Mesenchymal stem cell (in vitro differentiated cells and primary cell): ENCODE results near the gene TBX22.

Source experiments
- DNase-seq: peaks from one replicate; pipeline ENCODE4 v3.0.0-alpha.2; 2013
- H2AFZ ChIP-seq: one replicate; pipeline ENCODE4 v1.6.1; 2013; ENCODE audit warnings: low read depth, mild to moderate bottlenecking, control low read depth, inconsistent platforms, low read length, moderate library complexity
- H2AK5ac ChIP-seq: 2 replicates; pipeline ENCODE4 v1.6.1; 2013; ENCODE audit warnings: low read length, moderate library complexity, mild to moderate bottlenecking, inconsistent platforms; ENCODE audit not compliant: severe bottlenecking
- H2BK120ac ChIP-seq: one replicate; pipeline ENCODE4 v1.6.1; 2013; ENCODE audit warnings: low read depth, mild to moderate bottlenecking, inconsistent platforms, low read length, moderate library complexity
- H2BK12ac ChIP-seq, 2 experiments: one replicate each; pipeline ENCODE4 v1.6.1; 2013; ENCODE audit warnings: inconsistent platforms in 2 of 2, low read length in 2 of 2, mild to moderate bottlenecking in 2 of 2, moderate library complexity in 2 of 2, control low read depth in 1 of 2
- H2BK15ac ChIP-seq: one replicate; pipeline ENCODE4 v1.6.1; 2013; ENCODE audit warnings: mild to moderate bottlenecking, low read depth, inconsistent platforms; ENCODE audit not compliant: poor library complexity, severe bottlenecking
- H2BK5ac ChIP-seq: 2 replicates; pipeline ENCODE4 v1.6.1; 2013; ENCODE audit warnings: low read depth, mild to moderate bottlenecking, low read length, control low read depth, inconsistent platforms; ENCODE audit not compliant: poor library complexity, severe bottlenecking
- H3K14ac ChIP-seq, 2 experiments: one replicate each; pipeline ENCODE4 v1.6.1; 2013; ENCODE audit warnings: inconsistent platforms in 2 of 2, low read length in 2 of 2, control low read depth in 1 of 2, mild to moderate bottlenecking in 1 of 2, moderate library complexity in 1 of 2
- H3K18ac ChIP-seq, 2 experiments: one replicate each; pipeline ENCODE4 v1.6.1; 2013; ENCODE audit warnings: inconsistent platforms in 2 of 2, low read length in 2 of 2, control low read depth in 1 of 2, low read depth in 1 of 2, mild to moderate bottlenecking in 1 of 2
- H3K23ac ChIP-seq, 2 experiments: one replicate each; pipeline ENCODE4 v1.6.1; 2013; ENCODE audit warnings: inconsistent platforms in 2 of 2, low read length in 2 of 2, mild to moderate bottlenecking in 2 of 2, moderate library complexity in 2 of 2, control low read depth in 1 of 2
- H3K27ac ChIP-seq: 2 replicates; pipeline ENCODE4 v1.5.1; 2013; ENCODE audit warnings: mild to moderate bottlenecking, moderate library complexity, low read length, control low read depth, inconsistent platforms; ENCODE audit not compliant: poor library complexity, severe bottlenecking
- H3K27me3 ChIP-seq, 2 experiments: 2 replicates each; pipeline versions ENCODE4 v1.6.1 to v1.7.0; 2013; ENCODE audit warnings: low read length in 2 of 2, mild to moderate bottlenecking in 2 of 2, moderate library complexity in 2 of 2, control low read depth in 1 of 2, inconsistent platforms in 1 of 2; ENCODE audit not compliant: control insufficient read depth in 1 of 2, insufficient read depth in 1 of 2
- H3K36me3 ChIP-seq, 2 experiments: 2 replicates each; pipeline versions ENCODE4 v1.6.1 to v1.7.0; 2013; ENCODE audit warnings: low read length in 2 of 2, control low read depth in 1 of 2, inconsistent platforms in 1 of 2, low read depth in 1 of 2, mild to moderate bottlenecking in 1 of 2; ENCODE audit not compliant: insufficient read depth in 2 of 2, control insufficient read depth in 1 of 2
- H3K4ac ChIP-seq, 2 experiments: one replicate each; pipeline ENCODE4 v1.6.1; 2013; ENCODE audit warnings: inconsistent platforms in 2 of 2, low read length in 2 of 2, mild to moderate bottlenecking in 2 of 2, moderate library complexity in 2 of 2, control low read depth in 1 of 2, low read depth in 1 of 2
- H3K4me1 ChIP-seq: 2 replicates; pipeline ENCODE4 v1.6.1; 2013; ENCODE audit warnings: low read depth, low read length, control low read depth; ENCODE audit not compliant: control insufficient read depth, insufficient read depth
- H3K4me2 ChIP-seq: 2 replicates; pipeline ENCODE4 v1.6.1; 2013; ENCODE audit warnings: low read length, mild to moderate bottlenecking, inconsistent platforms; ENCODE audit not compliant: poor library complexity, severe bottlenecking
- H3K4me3 ChIP-seq, 2 experiments: 2 replicates each; pipeline versions ENCODE4 v1.5.1 to v1.7.0; 2013; ENCODE audit warnings: low read length in 2 of 2, mild to moderate bottlenecking in 2 of 2, control low read depth in 1 of 2, low read depth in 1 of 2; ENCODE audit not compliant: insufficient read depth in 1 of 2
- H3K79me1 ChIP-seq: replicated peaks from 2 replicates; pipeline ENCODE4 v1.6.1; 2013; ENCODE audit warnings: mild to moderate bottlenecking, control low read depth, low read length, inconsistent platforms; ENCODE audit not compliant: poor library complexity, severe bottlenecking
- H3K9ac ChIP-seq: 2 replicates; pipeline ENCODE4 v1.7.0; 2013; ENCODE audit warnings: mild to moderate bottlenecking, low read length, moderate library complexity
- H3K9me3 ChIP-seq: 2 replicates; pipeline ENCODE4 v1.7.0; 2013; ENCODE audit warnings: mild to moderate bottlenecking, low read length; ENCODE audit not compliant: control insufficient read depth
- H4K8ac ChIP-seq: one replicate; pipeline ENCODE4 v1.6.1; 2013; ENCODE audit warnings: inconsistent platforms, mild to moderate bottlenecking, low read length, moderate library complexity
- H4K91ac ChIP-seq: one replicate; pipeline ENCODE4 v1.6.1; 2013; ENCODE audit warnings: mild to moderate bottlenecking, low read length, inconsistent platforms
- WGBS: methylation state at CpG from one replicate; pipeline ENCODE4 v1.1.7; 2013; ENCODE audit warnings: mixed read lengths; 5-methylcytosine and 5-hydroxymethylcytosine counted together

TBX22 gene

DNA sequence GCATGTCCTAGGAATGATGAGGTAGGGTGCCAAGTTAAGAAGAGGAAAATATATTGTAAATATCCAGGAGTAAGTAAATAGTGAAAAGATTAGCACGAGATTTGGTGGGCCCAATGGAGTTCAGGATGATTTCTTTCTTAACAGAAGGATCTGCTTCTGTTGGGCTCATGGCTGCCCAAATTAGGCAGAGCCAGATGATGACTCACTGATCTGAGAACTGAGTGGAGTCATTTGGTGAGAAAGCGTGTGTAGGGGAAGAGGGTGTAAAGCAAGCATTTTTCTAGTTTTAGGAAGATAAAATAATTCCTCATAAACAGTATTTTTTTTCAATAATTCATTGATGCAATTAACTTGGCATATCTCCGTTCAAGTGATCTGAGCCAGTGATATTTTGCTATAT, 1.6 kb downstream of the TBX22 start:
- Histone ChIP-seq H3K18ac (no peak overlapping the region), H3K4me2 (no peak overlapping the region), H4K8ac (no peak overlapping the region), H3K9me3 (no peaks in the 10 kb centered on the region), H3K23ac (no peak overlapping the region), H3K9ac (no peak overlapping the region), H3K27me3 (peaks cover 0 to 8% of the 10 kb centered on the region in 2 experiments), H3K79me1 (no peaks in the 10 kb centered on the region), H2BK5ac (no peak overlapping the region), H3K4ac (no peak overlapping the region), H2AK5ac (no peak overlapping the region), H3K4me1 (no peaks in the 10 kb centered on the region), H2AFZ (no peak overlapping the region), H2BK120ac (no peak overlapping the region), H4K91ac (no peak overlapping the region), H3K27ac (no peak overlapping the region), H2BK12ac (no peak overlapping the region), H3K36me3 (no peaks in the 10 kb centered on the region), H3K4me3 (no peak overlapping the region), H3K14ac (no peak overlapping the region), H2BK15ac (no peak overlapping the region)
- WGBS = 17% methylated on average over 1 of the region's 3 CpGs
- no peak for DNase-seq

DNA sequence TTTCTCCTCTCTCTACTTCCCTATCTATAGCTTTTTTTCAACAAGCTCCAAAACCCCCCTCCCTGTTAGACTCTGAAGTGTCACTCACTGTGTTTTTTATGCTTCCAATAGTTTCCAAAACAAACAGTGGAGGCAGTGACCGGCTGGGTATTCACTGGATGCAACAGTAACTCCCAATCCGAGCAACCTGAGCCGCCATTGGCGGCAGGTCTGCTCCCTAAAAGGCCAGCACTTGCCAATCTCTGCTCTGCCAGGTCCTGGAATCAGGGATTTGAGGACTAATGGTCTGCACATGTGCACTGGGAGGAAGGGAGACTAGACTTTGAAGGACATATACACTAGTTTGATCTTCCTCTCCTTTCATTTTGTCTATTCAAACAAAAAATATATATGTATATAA, 7.1 kb downstream of the TBX22 start:
- Histone ChIP-seq H4K91ac (no peak overlapping the region), H3K14ac (no peak overlapping the region), H3K18ac (no peak overlapping the region), H3K4me2 (no peak overlapping the region), H2BK12ac (no peak overlapping the region), H2AK5ac (no peak overlapping the region), H3K9me3 (no peaks in the 10 kb centered on the region), H2BK15ac (no peak overlapping the region), H3K9ac (no peak overlapping the region), H4K8ac (no peak overlapping the region), H2BK5ac (no peak overlapping the region), H3K23ac (no peak overlapping the region), H3K4me1 (no peaks in the 10 kb centered on the region), H2BK120ac (no peak overlapping the region), H3K4me3 (no peak overlapping the region), H3K27ac (no peak overlapping the region), H3K36me3 (no peaks in the 10 kb centered on the region), H2AFZ (no peak overlapping the region), H3K4ac (no peak overlapping the region), H3K27me3 (peaks cover 0 to 14% of the 10 kb centered on the region in 2 experiments), H3K79me1 (no peaks in the 10 kb centered on the region)
- no peak for DNase-seq
- WGBS = 21% methylated on average over 4 of the region's 4 CpGs

DNA sequence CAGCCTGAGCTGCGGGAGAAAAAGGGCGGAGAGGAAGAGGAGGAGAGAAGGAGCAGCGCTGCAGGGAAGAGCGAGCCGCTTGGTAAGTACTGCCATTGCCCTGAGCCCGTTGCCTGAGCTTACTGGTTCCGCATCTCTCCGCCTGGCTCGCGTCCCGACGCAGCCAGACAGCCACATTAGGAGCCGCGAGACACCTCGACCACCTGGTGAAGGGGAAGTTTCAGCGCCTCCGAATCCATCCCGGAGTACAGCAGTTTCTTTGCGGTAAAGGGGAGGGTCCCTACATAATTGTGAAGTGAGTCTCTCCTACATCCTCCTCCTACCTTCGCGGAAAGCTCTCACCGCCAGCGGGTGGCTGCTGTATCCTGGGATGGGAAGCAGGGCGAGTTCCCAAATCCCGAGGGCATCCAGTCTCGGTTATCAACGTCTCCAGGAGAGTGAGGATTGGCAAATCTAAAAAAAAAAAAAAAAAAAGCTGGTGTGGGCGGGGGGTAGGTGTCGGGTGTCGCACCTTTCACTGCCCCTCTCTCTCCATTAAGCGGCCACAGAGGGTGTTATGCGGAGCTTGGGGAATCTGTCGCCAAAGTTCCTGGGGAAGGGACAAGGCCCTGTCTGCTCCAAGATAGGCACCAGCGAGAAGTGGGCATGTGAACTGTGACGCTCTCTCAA, 7.9 kb downstream of the TBX22 start:
- Histone ChIP-seq H2AFZ (no peak overlapping the region), H3K18ac (no peak overlapping the region), H2BK12ac (no peak overlapping the region), H2AK5ac (no peak overlapping the region), H4K91ac (no peak overlapping the region), H3K4me1 (no peaks in the 10 kb centered on the region), H2BK120ac (no peak overlapping the region), H3K27me3 (peaks cover 0 to 14% of the 10 kb centered on the region in 2 experiments), H3K4ac (no peak overlapping the region), H3K23ac (no peak overlapping the region), H2BK15ac (no peak overlapping the region), H2BK5ac (no peak overlapping the region), H3K27ac (no peak overlapping the region), H3K14ac (no peak overlapping the region), H3K36me3 (no peaks in the 10 kb centered on the region), H3K4me3 (peak overlapping the region in 1 of 2 experiments; percentile 66), H4K8ac (no peak overlapping the region), H3K9me3 (no peaks in the 10 kb centered on the region), H3K4me2 (no peak overlapping the region), H3K79me1 (no peaks in the 10 kb centered on the region), H3K9ac (peak overlapping the region; percentile 43)
- 2% methylated on average over 10 of the region's 35 CpGs for WGBS
- DNase-seq = no peak

DNA sequence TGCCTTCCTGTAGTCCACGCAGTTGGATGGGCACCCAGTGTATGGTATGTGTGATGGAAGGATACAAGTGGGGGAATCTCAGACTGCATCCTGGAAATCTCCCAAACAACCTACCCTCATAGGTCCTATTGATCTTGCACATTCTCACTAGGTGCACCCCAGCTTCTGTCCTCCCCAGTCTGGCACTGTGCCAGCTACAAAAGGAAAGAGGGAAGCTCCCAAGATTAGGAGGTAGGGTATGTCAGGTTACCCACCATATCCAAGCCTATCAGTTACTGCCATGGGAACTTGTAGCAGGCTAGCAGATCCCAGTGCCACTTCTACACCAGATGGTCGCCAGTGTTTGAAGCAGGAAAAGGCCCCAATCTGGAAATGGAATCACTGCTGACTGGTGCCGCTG, 11.6 kb downstream of the TBX22 start:
- Histone ChIP-seq H2BK15ac (no peak overlapping the region), H3K14ac (no peak overlapping the region), H3K79me1 (no peaks in the 10 kb centered on the region), H3K4me3 (no peak overlapping the region), H2AK5ac (no peak overlapping the region), H2BK5ac (no peak overlapping the region), H3K36me3 (no peaks in the 10 kb centered on the region), H3K4me1 (no peaks in the 10 kb centered on the region), H3K18ac (no peak overlapping the region), H2BK120ac (no peak overlapping the region), H3K9me3 (no peaks in the 10 kb centered on the region), H2BK12ac (no peak overlapping the region), H3K9ac (no peak overlapping the region), H3K23ac (no peak overlapping the region), H4K91ac (no peak overlapping the region), H3K27me3 (peaks cover 0 to 7% of the 10 kb centered on the region in 2 experiments), H3K4ac (no peak overlapping the region), H4K8ac (no peak overlapping the region), H2AFZ (no peak overlapping the region), H3K27ac (no peak overlapping the region), H3K4me2 (no peak overlapping the region)
- DNase-seq = no peak
- WGBS = 60% methylated on average over 2 of the region's 3 CpGs
